ENCODE results near the gene C11orf54.

The C11orf54 gene

GRCh38 chr11:93804879-93805278, 63.4 kb downstream of the C11orf54 start:
- TF ChIP-seq, protein P1, sequence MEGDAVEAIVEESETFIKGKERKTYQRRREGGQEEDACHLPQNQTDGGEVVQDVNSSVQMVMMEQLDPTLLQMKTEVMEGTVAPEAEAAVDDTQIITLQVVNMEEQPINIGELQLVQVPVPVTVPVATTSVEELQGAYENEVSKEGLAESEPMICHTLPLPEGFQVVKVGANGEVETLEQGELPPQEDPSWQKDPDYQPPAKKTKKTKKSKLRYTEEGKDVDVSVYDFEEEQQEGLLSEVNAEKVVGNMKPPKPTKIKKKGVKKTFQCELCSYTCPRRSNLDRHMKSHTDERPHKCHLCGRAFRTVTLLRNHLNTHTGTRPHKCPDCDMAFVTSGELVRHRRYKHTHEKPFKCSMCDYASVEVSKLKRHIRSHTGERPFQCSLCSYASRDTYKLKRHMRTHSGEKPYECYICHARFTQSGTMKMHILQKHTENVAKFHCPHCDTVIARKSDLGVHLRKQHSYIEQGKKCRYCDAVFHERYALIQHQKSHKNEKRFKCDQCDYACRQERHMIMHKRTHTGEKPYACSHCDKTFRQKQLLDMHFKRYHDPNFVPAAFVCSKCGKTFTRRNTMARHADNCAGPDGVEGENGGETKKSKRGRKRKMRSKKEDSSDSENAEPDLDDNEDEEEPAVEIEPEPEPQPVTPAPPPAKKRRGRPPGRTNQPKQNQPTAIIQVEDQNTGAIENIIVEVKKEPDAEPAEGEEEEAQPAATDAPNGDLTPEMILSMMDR (IDR thresholded peaks at IDR 0.05; ENCODE audit: low read depth, low read length): no peak

GRCh38 chr11:93807980-93808379, 66.5 kb downstream of the C11orf54 start:
- TF ChIP-seq, protein P1 (IDR thresholded peaks at IDR 0.05; ENCODE audit: low read depth, low read length): no peak
- H3K4me3 ChIP-seq (ENCODE audit: low read depth, low read length): no peak overlapping the region

More at GRCh38 chr11:93804879-93805278, 63.4 kb downstream of the C11orf54 start:
- H3K4me3 ChIP-seq (ENCODE audit: low read depth, low read length): no peak overlapping the region

DNA sequence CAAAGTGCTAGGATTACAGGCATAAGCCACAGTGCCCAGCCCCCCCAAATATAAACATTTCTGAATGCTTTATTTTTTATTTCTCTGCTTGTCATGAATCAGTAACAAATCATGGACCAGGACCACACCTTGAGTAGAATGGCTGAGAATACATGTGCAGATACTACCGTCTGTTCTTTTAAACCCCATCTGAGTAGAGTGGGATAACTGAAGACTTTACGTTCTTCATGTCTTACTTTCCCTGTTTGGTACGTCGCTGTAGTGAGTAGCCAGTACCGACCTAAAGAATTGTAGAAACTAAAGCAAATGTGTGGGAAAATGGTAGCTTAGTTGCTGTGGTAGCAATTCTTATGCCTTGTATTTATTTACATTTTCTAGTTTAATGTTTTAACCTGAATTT, 72.5 kb downstream of the C11orf54 start:
- TF ChIP-seq, protein P1 (IDR thresholded peaks at IDR 0.05; ENCODE audit: low read depth, low read length): no peak
- no peak overlapping the region for H3K4me3 ChIP-seq (ENCODE audit: low read depth, low read length)

Measured in WI38 (cell line).